22Rv1 (cell line): ENCODE data around the gene KIF5B.

Experiments
- CTCF ChIP-seq: fragments of 450-650 bp; IDR thresholded peaks from 2 replicates; pipeline ENCODE4 v1.5.1; 2017; ENCODE audit warnings: mild to moderate bottlenecking
- ZFX ChIP-seq: fragments of 450-650 bp; IDR thresholded peaks from 2 replicates; pipeline ENCODE4 v1.6.1; 2017; ENCODE audit warnings: antibody characterized with exemption, borderline replicate concordance

GRCh38 chr10:31961277-31962074, 94.7 kb downstream of the KIF5B start:
- TF ChIP-seq CTCF = no peak
- no peak for TF ChIP-seq ZFX
